Ovary (tissue), 3 donors: ENCODE measurements around the gene SP140.

ENCODE experiments used
- EP300 ChIP-seq: sonication (generic); formaldehyde crosslinking; IDR thresholded peaks from one replicate; pipeline ENCODE4 v1.6.1; 2017; ENCODE audit warnings: antibody characterized with exemption
- TF ChIP-seq, protein P1 (sequence below), 3 donors: fragments of 450-650 bp in 2 of 3; fragments of 200-600 bp in 1 of 3; IDR thresholded peaks; one replicate each; pipeline versions ENCODE4 v1.5.1 to v1.8.0; 2016 to 2022; ENCODE audit warnings: antibody characterized with exemption in 3 of 3, mild to moderate bottlenecking in 1 of 3
- donor health status: DM: no; HTN: no; CAD: no.

DNA sequence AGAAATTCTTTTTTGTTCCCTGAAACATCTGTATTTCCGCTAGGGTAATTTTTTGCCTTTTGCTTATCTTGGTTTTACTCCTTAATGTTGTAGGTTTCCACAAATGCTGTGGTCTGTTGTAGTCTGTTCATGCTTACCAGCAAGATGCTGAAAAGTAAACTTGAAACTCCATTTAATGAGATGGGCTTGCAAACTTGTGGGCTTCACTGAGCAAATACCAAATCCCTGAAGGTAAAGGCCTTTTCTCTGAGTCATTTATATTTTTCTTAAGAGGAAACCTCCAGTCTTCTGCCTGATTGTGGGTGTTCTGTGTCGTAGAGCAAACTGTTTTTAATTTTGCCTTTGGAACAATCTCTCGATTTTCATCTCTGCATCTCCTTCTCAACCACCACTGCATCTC, 9.3 kb downstream of the SP140 start:
- no peak for TF ChIP-seq EP300
- TF ChIP-seq, protein P1, sequence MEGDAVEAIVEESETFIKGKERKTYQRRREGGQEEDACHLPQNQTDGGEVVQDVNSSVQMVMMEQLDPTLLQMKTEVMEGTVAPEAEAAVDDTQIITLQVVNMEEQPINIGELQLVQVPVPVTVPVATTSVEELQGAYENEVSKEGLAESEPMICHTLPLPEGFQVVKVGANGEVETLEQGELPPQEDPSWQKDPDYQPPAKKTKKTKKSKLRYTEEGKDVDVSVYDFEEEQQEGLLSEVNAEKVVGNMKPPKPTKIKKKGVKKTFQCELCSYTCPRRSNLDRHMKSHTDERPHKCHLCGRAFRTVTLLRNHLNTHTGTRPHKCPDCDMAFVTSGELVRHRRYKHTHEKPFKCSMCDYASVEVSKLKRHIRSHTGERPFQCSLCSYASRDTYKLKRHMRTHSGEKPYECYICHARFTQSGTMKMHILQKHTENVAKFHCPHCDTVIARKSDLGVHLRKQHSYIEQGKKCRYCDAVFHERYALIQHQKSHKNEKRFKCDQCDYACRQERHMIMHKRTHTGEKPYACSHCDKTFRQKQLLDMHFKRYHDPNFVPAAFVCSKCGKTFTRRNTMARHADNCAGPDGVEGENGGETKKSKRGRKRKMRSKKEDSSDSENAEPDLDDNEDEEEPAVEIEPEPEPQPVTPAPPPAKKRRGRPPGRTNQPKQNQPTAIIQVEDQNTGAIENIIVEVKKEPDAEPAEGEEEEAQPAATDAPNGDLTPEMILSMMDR (IDR thresholded peaks at IDR 0.05), result no peak
